GM13976 (cell line): ENCODE results near the gene IGF1R.

Experiments used
- DNase-seq: peaks from one replicate; pipeline ENCODE4 v3.0.0; 2012; ENCODE audit warnings: low spot score
- CTCF ChIP-seq: IDR thresholded peaks from 2 replicates; pipeline ENCODE4 v1.5.1; 2012; ENCODE audit warnings: borderline replicate concordance, mild to moderate bottlenecking; ENCODE audit not compliant: insufficient read depth; ENCODE audit errors: extremely low read depth, missing control alignments, control extremely low read depth
- in situ Hi-C: fragments of 300-500 bp; cut with MboI; formaldehyde crosslinking; loops from one replicate; pipeline ENCODE4 v1.12.0; 2022; ENCODE audit warnings: low sequenced_read_pairs, mixed read lengths, inconsistent platforms; ENCODE audit not compliant: unreplicated experiment

The IGF1R gene

GRCh38 chr15:98753726-98754656 lies 105.7 kb downstream of the IGF1R start:
- no peak for DNase-seq
- in situ Hi-C loops = no loop called here
- no peak for TF ChIP-seq CTCF

GRCh38 chr15:98754657-98755022 lies 106.3 kb downstream of the IGF1R start:
- in situ Hi-C loops = no loop called here
- no peak for TF ChIP-seq CTCF
- no peak for DNase-seq

- no peak for DNase-seq
- no peak for TF ChIP-seq CTCF
- in situ Hi-C loops = no loop called here
These were observed 106.8 kb downstream of the IGF1R start for GRCh38 chr15:98755138-98755537.

GRCh38 chr15:98755781-98756180 lies 107.4 kb downstream of the IGF1R start:
- in situ Hi-C loops = no loop called here

GRCh38 chr15:98758224-98758623 lies 109.9 kb downstream of the IGF1R start:
- in situ Hi-C loops = no loop called here
- no peak for DNase-seq
- no peak for TF ChIP-seq CTCF

More at GRCh38 chr15:98755781-98756180, 107.4 kb downstream of the IGF1R start:
- TF ChIP-seq CTCF = no peak
- no peak for DNase-seq

- no peak for DNase-seq
- in situ Hi-C loops = no loop called here
- no peak for TF ChIP-seq CTCF
These were observed 110.9 kb downstream of the IGF1R start for GRCh38 chr15:98759277-98759676.
